Measurements from ENCODE around the gene ITIH3. TPM values are rescaled to one million over a fixed set of nuclear protein-coding genes. Genes with fewer than 3 reads are reported as not detected.

ITIH3 gene
- total RNA-seq, 2 experiments from 2014 or later: not detected

- peaks cover 24% of the 10 kb centered on the region for H3K4me1 Mint-ChIP-seq (ENCODE audit: low read depth)
- H3K27ac ChIP-seq (ENCODE audit: low read depth in 1 of 2, low read length in 2 of 2): no peak overlapping the region
- ATAC-seq (ENCODE audit: poor library complexity) (no peak), DNase-seq (no peak)
- ChIA-PET POLR2A (no interaction called here), CTCF (no interaction called here)
- no peak overlapping the region for H3K4me3 ChIP-seq (ENCODE audit: low read length)
- no peaks in the 10 kb centered on the region for H3K9me3 Mint-ChIP-seq
- TF ChIP-seq CTCF (IDR thresholded peaks at IDR 0.05): no peak
- H3K4me1 ChIP-seq (ENCODE audit: insufficient read depth, low read length): peaks cover 13% of the 10 kb centered on the region
- H3K9me3 ChIP-seq (ENCODE audit: control insufficient read depth in 1 of 2, insufficient read depth in 1 of 2, low read length in 2 of 2): no peaks in the 10 kb centered on the region
- H3K27me3 Mint-ChIP-seq: no peaks in the 10 kb centered on the region
- intact Hi-C loops (cut with DNase I, micrococcal nuclease): no loop called here
- H3K36me3 ChIP-seq (ENCODE audit: insufficient read depth, low read length): peaks cover 56% of the 10 kb centered on the region
- H3K27ac Mint-ChIP-seq: no peak overlapping the region
- H3K36me3 Mint-ChIP-seq (ENCODE audit: low read depth): peaks cover 59% of the 10 kb centered on the region
- no peak overlapping the region for H3K4me3 Mint-ChIP-seq
- no peaks in the 10 kb centered on the region for H3K27me3 ChIP-seq (ENCODE audit: control insufficient read depth in 1 of 2, insufficient read depth in 2 of 2, low read length in 2 of 2)
Measured at GRCh38 chr3:52843108-52843865, 48.7 kb downstream of the ITIH3 start.

- TF ChIP-seq CTCF (IDR thresholded peaks at IDR 0.05): no peak
- Histone ChIP-seq H3K36me3 (ENCODE audit: insufficient read depth, low read length) (peaks cover 62% of the 10 kb centered on the region), H3K4me1 (ENCODE audit: insufficient read depth, low read length) (peaks cover 7% of the 10 kb centered on the region), H3K4me3 (ENCODE audit: low read length) (no peak overlapping the region), H3K27ac (ENCODE audit: low read depth in 1 of 2, low read length in 2 of 2) (no peak overlapping the region), H3K9me3 (ENCODE audit: control insufficient read depth in 1 of 2, insufficient read depth in 1 of 2, low read length in 2 of 2) (no peaks in the 10 kb centered on the region), H3K27me3 (ENCODE audit: control insufficient read depth in 1 of 2, insufficient read depth in 2 of 2, low read length in 2 of 2) (no peaks in the 10 kb centered on the region)
- DNase-seq (no peak), ATAC-seq (ENCODE audit: poor library complexity) (no peak)
- Mint-ChIP-seq H3K36me3 (ENCODE audit: low read depth) (peaks cover 63% of the 10 kb centered on the region), H3K9me3 (no peaks in the 10 kb centered on the region), H3K27ac (peak overlapping the region; percentile 60), H3K4me3 (no peak overlapping the region), H3K27me3 (no peaks in the 10 kb centered on the region), H3K4me1 (ENCODE audit: low read depth) (peaks cover 18% of the 10 kb centered on the region)
- intact Hi-C loops (cut with DNase I, micrococcal nuclease): loop anchor here in 1 of 2 experiments (1.0 kb wide), 1 partner anchor 228 kb away; no protein-coding TSS in a partner anchor
- POLR2A ChIA-PET: no interaction called here
- CTCF ChIA-PET: no interaction called here
Measured at GRCh38 chr3:52843881-52844280, 49.3 kb downstream of the ITIH3 start.

GRCh38 chr3:52844290-52844975, 49.8 kb downstream of the ITIH3 start:
- peaks cover 1% of the 10 kb centered on the region for H3K4me1 ChIP-seq (ENCODE audit: insufficient read depth, low read length)
- intact Hi-C loops (cut with DNase I, micrococcal nuclease): loop anchor here in 1 of 2 experiments (1.0 kb wide), 1 partner anchor 228 kb away; no protein-coding TSS in a partner anchor
- H3K4me3 ChIP-seq (ENCODE audit: low read length): no peak overlapping the region
- Mint-ChIP-seq H3K4me1 (ENCODE audit: low read depth) (peaks cover 14% of the 10 kb centered on the region), H3K27ac (peak overlapping the region; percentile 60), H3K36me3 (ENCODE audit: low read depth) (peaks cover 67% of the 10 kb centered on the region), H3K4me3 (no peak overlapping the region), H3K9me3 (no peaks in the 10 kb centered on the region), H3K27me3 (no peaks in the 10 kb centered on the region)
- POLR2A ChIA-PET: no interaction called here
- no peaks in the 10 kb centered on the region for H3K9me3 ChIP-seq (ENCODE audit: control insufficient read depth in 1 of 2, insufficient read depth in 1 of 2, low read length in 2 of 2)
- peaks cover 66% of the 10 kb centered on the region for H3K36me3 ChIP-seq (ENCODE audit: insufficient read depth, low read length)
- no peak for TF ChIP-seq CTCF (IDR thresholded peaks at IDR 0.05)
- H3K27ac ChIP-seq (ENCODE audit: low read depth in 1 of 2, low read length in 2 of 2): no peak overlapping the region
- ATAC-seq (ENCODE audit: poor library complexity) (no peak), DNase-seq (no peak)
- CTCF ChIA-PET: interaction anchor here (0.6 kb wide), 1 partner anchor 71 kb away, joined by 3 read pairs; no protein-coding TSS in a partner anchor
- H3K27me3 ChIP-seq (ENCODE audit: control insufficient read depth in 1 of 2, insufficient read depth in 2 of 2, low read length in 2 of 2): no peaks in the 10 kb centered on the region
